ENCODE results near the gene IL4I1.

Gene IL4I1

GRCh38 chr19:49908480-49909420, 12.1 kb upstream of the IL4I1 start:
- H3K9ac ChIP-seq (ENCODE audit: low read depth, low read length, poor library complexity), result peak overlapping the region; percentile 60
- H3K79me1 ChIP-seq (ENCODE audit: low read depth, low read length), result peaks cover 18% of the 10 kb centered on the region
- no peaks in the 10 kb centered on the region for H3K4me1 ChIP-seq (ENCODE audit: control insufficient read depth in 2 of 2, insufficient read depth in 1 of 2, low read depth in 1 of 2, low read length in 2 of 2)
- DNase-seq (ENCODE audit: low spot score), result no peak
- peaks cover 52 to 78% of the 10 kb centered on the region in 2 donors for H3K36me3 ChIP-seq (replicated peaks in 1 of 2; ENCODE audit: control insufficient read depth in 2 of 2, insufficient read depth in 2 of 2, low read length in 2 of 2)
- H3K4me2 ChIP-seq (ENCODE audit: insufficient read depth, low read length, poor library complexity, severe bottlenecking), result peak overlapping the region; percentile 25
- no peak overlapping the region for H2AK5ac ChIP-seq (ENCODE audit: low read depth, low read length)
- H2BK5ac ChIP-seq (ENCODE audit: low read length), result no peak overlapping the region
- no peak overlapping the region for H3K4ac ChIP-seq (ENCODE audit: low read length)
- H2AFZ ChIP-seq (ENCODE audit: low read length), result no peak overlapping the region
- WGBS, 2 donors (ENCODE audit: extremely low coverage in 2 of 2, insufficient read length in 2 of 2, insufficient replicate concordance in 1 of 2), result no CpG with 5 or more reads among the region's 37 CpGs
- H3K27me3 ChIP-seq (ENCODE audit: control insufficient read depth in 3 of 3, insufficient read depth in 3 of 3, low read depth in 1 of 3, low read length in 3 of 3), result no peaks in the 10 kb centered on the region
- H2BK12ac ChIP-seq (ENCODE audit: low read length), result no peak overlapping the region
- peak overlapping the region; percentile 32 for H3K14ac ChIP-seq (ENCODE audit: low read length)
- no peak overlapping the region for H3K23ac ChIP-seq (ENCODE audit: low read depth, low read length, poor library complexity)
- H3K27ac ChIP-seq (replicated peaks; ENCODE audit: low read length), result no peak overlapping the region
- H4K91ac ChIP-seq (ENCODE audit: low read depth, low read length, poor library complexity), result no peak overlapping the region
- H3K9me3 ChIP-seq (replicated peaks in 1 of 2; ENCODE audit: control insufficient read depth in 2 of 2, insufficient read depth in 1 of 2, low read depth in 1 of 2, low read length in 2 of 2), result peaks cover 0 to 2% of the 10 kb centered on the region in 2 donors
- H2BK15ac ChIP-seq (ENCODE audit: low read length), result no peak overlapping the region
- H3K4me3 ChIP-seq (ENCODE audit: low read length in 2 of 2), result no peak overlapping the region
- H2BK120ac ChIP-seq (ENCODE audit: low read depth, low read length), result no peak overlapping the region
- H4K8ac ChIP-seq (ENCODE audit: low read depth, low read length), result no peak overlapping the region
- H3K18ac ChIP-seq (ENCODE audit: low read length), result no peak overlapping the region

- peaks cover 44 to 69% of the 10 kb centered on the region in 2 donors for H3K36me3 ChIP-seq (replicated peaks in 1 of 2; ENCODE audit: control insufficient read depth in 2 of 2, insufficient read depth in 2 of 2, low read length in 2 of 2)
- H3K27me3 ChIP-seq (ENCODE audit: control insufficient read depth in 3 of 3, insufficient read depth in 3 of 3, low read depth in 1 of 3, low read length in 3 of 3), result no peaks in the 10 kb centered on the region
- H3K4me3 ChIP-seq (ENCODE audit: low read length in 2 of 2), result no peak overlapping the region
- no peak for DNase-seq (ENCODE audit: low spot score)
- no peak overlapping the region for H2BK12ac ChIP-seq (ENCODE audit: low read length)
- no peak overlapping the region for H4K8ac ChIP-seq (ENCODE audit: low read depth, low read length)
- H3K18ac ChIP-seq (ENCODE audit: low read length), result no peak overlapping the region
- no peaks in the 10 kb centered on the region for H3K4me1 ChIP-seq (ENCODE audit: control insufficient read depth in 2 of 2, insufficient read depth in 1 of 2, low read depth in 1 of 2, low read length in 2 of 2)
- no peak overlapping the region for H3K23ac ChIP-seq (ENCODE audit: low read depth, low read length, poor library complexity)
- H3K27ac ChIP-seq (replicated peaks; ENCODE audit: low read length), result no peak overlapping the region
- H3K4ac ChIP-seq (ENCODE audit: low read length), result no peak overlapping the region
- no peak overlapping the region for H2BK5ac ChIP-seq (ENCODE audit: low read length)
- H2BK15ac ChIP-seq (ENCODE audit: low read length), result no peak overlapping the region
- H3K14ac ChIP-seq (ENCODE audit: low read length), result no peak overlapping the region
- H2BK120ac ChIP-seq (ENCODE audit: low read depth, low read length), result no peak overlapping the region
- no peak overlapping the region for H2AK5ac ChIP-seq (ENCODE audit: low read depth, low read length)
- H3K9me3 ChIP-seq (replicated peaks in 1 of 2; ENCODE audit: control insufficient read depth in 2 of 2, insufficient read depth in 1 of 2, low read depth in 1 of 2, low read length in 2 of 2), result peaks cover 0 to 2% of the 10 kb centered on the region in 2 donors
- H4K91ac ChIP-seq (ENCODE audit: low read depth, low read length, poor library complexity), result no peak overlapping the region
- H3K79me1 ChIP-seq (ENCODE audit: low read depth, low read length), result peaks cover 13% of the 10 kb centered on the region
- no peak overlapping the region for H3K4me2 ChIP-seq (ENCODE audit: insufficient read depth, low read length, poor library complexity, severe bottlenecking)
- no peak overlapping the region for H2AFZ ChIP-seq (ENCODE audit: low read length)
- no CpG with 5 or more reads among the region's 23 CpGs for WGBS, 2 donors (ENCODE audit: extremely low coverage in 2 of 2, insufficient read length in 2 of 2, insufficient replicate concordance in 1 of 2)
- H3K9ac ChIP-seq (ENCODE audit: low read depth, low read length, poor library complexity), result peak overlapping the region; percentile 60
Measured at GRCh38 chr19:49907745-49908446, 11.2 kb upstream of the IL4I1 start.

GRCh38 chr19:49906879-49907564, 10.3 kb upstream of the IL4I1 start:
- Histone ChIP-seq H3K27me3 (ENCODE audit: control insufficient read depth in 3 of 3, insufficient read depth in 3 of 3, low read depth in 1 of 3, low read length in 3 of 3) (no peaks in the 10 kb centered on the region), H3K18ac (ENCODE audit: low read length) (no peak overlapping the region), H3K4ac (ENCODE audit: low read length) (no peak overlapping the region), H2BK12ac (ENCODE audit: low read length) (no peak overlapping the region), H2BK5ac (ENCODE audit: low read length) (no peak overlapping the region), H3K9me3 (replicated peaks in 1 of 2; ENCODE audit: control insufficient read depth in 2 of 2, insufficient read depth in 1 of 2, low read depth in 1 of 2, low read length in 2 of 2) (peaks cover 0 to 2% of the 10 kb centered on the region in 2 donors), H3K79me1 (ENCODE audit: low read depth, low read length) (peaks cover 11% of the 10 kb centered on the region), H3K27ac (replicated peaks; ENCODE audit: low read length) (no peak overlapping the region), H4K8ac (ENCODE audit: low read depth, low read length) (no peak overlapping the region), H3K4me1 (ENCODE audit: control insufficient read depth in 2 of 2, insufficient read depth in 1 of 2, low read depth in 1 of 2, low read length in 2 of 2) (no peaks in the 10 kb centered on the region), H3K23ac (ENCODE audit: low read depth, low read length, poor library complexity) (peak overlapping the region; percentile 37), H4K91ac (ENCODE audit: low read depth, low read length, poor library complexity) (no peak overlapping the region), H3K4me2 (ENCODE audit: insufficient read depth, low read length, poor library complexity, severe bottlenecking) (no peak overlapping the region), H2AK5ac (ENCODE audit: low read depth, low read length) (no peak overlapping the region), H3K14ac (ENCODE audit: low read length) (no peak overlapping the region), H3K4me3 (ENCODE audit: low read length in 2 of 2) (peak overlapping the region in 1 of 2 donors; percentile 42), H2BK120ac (ENCODE audit: low read depth, low read length) (no peak overlapping the region), H2BK15ac (ENCODE audit: low read length) (no peak overlapping the region), H2AFZ (ENCODE audit: low read length) (no peak overlapping the region), H3K36me3 (replicated peaks in 1 of 2; ENCODE audit: control insufficient read depth in 2 of 2, insufficient read depth in 2 of 2, low read length in 2 of 2) (peaks cover 38 to 62% of the 10 kb centered on the region in 2 donors), H3K9ac (ENCODE audit: low read depth, low read length, poor library complexity) (no peak overlapping the region)
- WGBS, 2 donors (ENCODE audit: extremely low coverage in 2 of 2, insufficient read length in 2 of 2, insufficient replicate concordance in 1 of 2), result no CpG with 5 or more reads among the region's 16 CpGs
- no peak for DNase-seq (ENCODE audit: low spot score)
